Posterior vena cava (tissue), 2 donors: ENCODE results near the gene ADCY9. TPM values are rescaled to one million over a fixed set of nuclear protein-coding genes. Genes with fewer than 3 reads are reported as not detected.
A peak's percentile ranks its signal among the peaks of the same experiment; 100 is the strongest.

Experiments
- DNase-seq: peaks from one replicate; pipeline ENCODE4 v3.0.0-alpha.2; 2020; ENCODE audit warnings: low spot score
- intact Hi-C, 2 donors: fragments of 100-400 bp; cut with DNase I; formaldehyde crosslinking; loops; one replicate each; pipeline versions ENCODE4 v1.14.1 to v1.14.2; 2022 to 2023
- total RNA-seq, 2 donors: library from RNA; stranded (reverse); fragmentation: NEBNext Ultra II Directional; extraction: Animal tissue kit (Norgen Biotek cat#: 25700); gene quantifications; one replicate each; pipeline ENCODE4 v1.2.1, GENCODE V29; 2021
- donor health status: DM: yes; HTN: yes; CAD: no.
- donor health status: DM: yes; HTN: yes; CAD: no.

Gene ADCY9
- total RNA-seq, 2 donors from 2014 or later, result 20.8 to 20.9 TPM

- intact Hi-C loops, result no loop called here
- DNase-seq, result peak; percentile 58
Measured at GRCh38 chr16:4101421-4102219, 14.6 kb downstream of the ADCY9 start.

- intact Hi-C loops, result no loop called here
- DNase-seq, result no peak
Measured at GRCh38 chr16:4098501-4098900, 17.7 kb downstream of the ADCY9 start.

GRCh38 chr16:4097826-4098240 is 18.4 kb downstream of the ADCY9 start:
- intact Hi-C loops, result no loop called here
- DNase-seq, result no peak

GRCh38 chr16:4096509-4096908 is 19.7 kb downstream of the ADCY9 start:
- intact Hi-C loops, result no loop called here
- DNase-seq, result no peak

- intact Hi-C loops, result no loop called here
- peak; percentile 59 for DNase-seq
Measured at GRCh38 chr16:4094127-4094773, 22.0 kb downstream of the ADCY9 start.

- intact Hi-C loops, result no loop called here
- peak; percentile 75 for DNase-seq
Measured at GRCh38 chr16:4093495-4094126, 22.6 kb downstream of the ADCY9 start.

- intact Hi-C loops, result no loop called here
- DNase-seq, result no peak
Measured at GRCh38 chr16:4092547-4093265, 23.5 kb downstream of the ADCY9 start.

- DNase-seq, result peak; percentile 29
- intact Hi-C loops, result no loop called here
Measured at GRCh38 chr16:4091240-4092012, 24.8 kb downstream of the ADCY9 start.

GRCh38 chr16:4090351-4090851 is 25.8 kb downstream of the ADCY9 start:
- DNase-seq, result peak; percentile 85
- intact Hi-C loops, result no loop called here

- peak; percentile 52 for DNase-seq
- intact Hi-C loops, result no loop called here
Measured at GRCh38 chr16:4089811-4090301, 26.4 kb downstream of the ADCY9 start.

GRCh38 chr16:4089251-4089810 is 26.9 kb downstream of the ADCY9 start:
- intact Hi-C loops, result no loop called here
- peak; percentile 40 for DNase-seq

GRCh38 chr16:4087990-4088577 is 28.2 kb downstream of the ADCY9 start:
- intact Hi-C loops, result no loop called here
- peak; percentile 57 for DNase-seq

- no peak for DNase-seq
- intact Hi-C loops, result no loop called here
Measured at GRCh38 chr16:4087099-4087885, 28.9 kb downstream of the ADCY9 start.

GRCh38 chr16:4086153-4086552 is 30.1 kb downstream of the ADCY9 start:
- peak; percentile 54 for DNase-seq
- intact Hi-C loops, result no loop called here

- intact Hi-C loops, result no loop called here
- peak; percentile 41 for DNase-seq
Measured at GRCh38 chr16:4085405-4085970, 30.8 kb downstream of the ADCY9 start.

- intact Hi-C loops, result no loop called here
Measured at GRCh38 chr16:4083347-4083870, 32.8 kb downstream of the ADCY9 start.

More at GRCh38 chr16:4083347-4083870, 32.8 kb downstream of the ADCY9 start:
- no peak for DNase-seq
